Activated CD4-positive, alpha-beta T cell treated with anti-CD3 and anti-CD28 coated beads, Interleukin-10, Interleukin-2, amounts not matched to agents 100 ng/mL and 50 ng/mL, durations not matched to agents 16 hours and 8 hours (primary cell): ENCODE measurements around the gene CLEC18B.
"Not testable (repeated sequence)": the region's sequence is repeated elsewhere in the genome, so short reads cannot be mapped to it uniquely, and the experiment has no call there.

Experiments
- DNase-seq: peaks from one replicate; pipeline ENCODE4 v3.0.0-alpha.2; 2020

The CLEC18B gene

DNA sequence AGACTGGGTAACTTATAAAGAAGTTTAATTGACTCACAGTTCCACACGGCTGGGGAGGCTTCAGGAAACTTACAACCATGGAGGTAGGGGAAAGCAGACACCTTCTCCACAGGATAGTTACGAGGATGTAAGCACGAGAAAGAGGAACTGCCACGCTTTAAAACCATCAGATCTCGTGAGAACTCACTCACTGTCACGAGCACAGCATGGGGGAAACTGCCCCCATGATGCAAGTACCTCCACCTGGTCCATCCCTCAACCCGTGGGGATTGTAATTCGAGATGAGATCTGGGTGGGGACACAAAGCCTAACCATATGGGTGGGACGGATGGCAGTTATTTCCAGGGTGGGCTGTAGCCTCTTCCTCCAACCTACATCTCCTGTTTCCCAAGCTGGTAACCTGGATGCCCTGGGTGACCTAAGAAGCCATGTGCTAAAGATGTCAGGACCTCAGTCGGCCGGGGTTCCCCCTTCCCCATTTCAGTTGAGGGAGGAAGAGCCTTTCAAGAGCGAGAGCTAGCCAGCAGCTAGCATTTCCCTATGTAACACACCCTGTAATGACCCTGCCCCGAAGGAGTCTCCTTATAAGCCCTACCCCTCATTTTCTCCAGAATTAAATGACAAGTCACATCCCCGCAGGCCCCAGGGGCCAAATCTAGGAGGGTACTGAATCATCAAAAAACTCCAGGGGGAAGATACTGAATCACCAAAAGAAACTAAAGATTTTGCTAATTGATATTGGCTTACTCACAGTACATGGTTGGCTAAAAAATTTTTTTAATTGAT, 16.9 kb downstream of the CLEC18B start:
- not testable (repeated sequence) for DNase-seq

DNA sequence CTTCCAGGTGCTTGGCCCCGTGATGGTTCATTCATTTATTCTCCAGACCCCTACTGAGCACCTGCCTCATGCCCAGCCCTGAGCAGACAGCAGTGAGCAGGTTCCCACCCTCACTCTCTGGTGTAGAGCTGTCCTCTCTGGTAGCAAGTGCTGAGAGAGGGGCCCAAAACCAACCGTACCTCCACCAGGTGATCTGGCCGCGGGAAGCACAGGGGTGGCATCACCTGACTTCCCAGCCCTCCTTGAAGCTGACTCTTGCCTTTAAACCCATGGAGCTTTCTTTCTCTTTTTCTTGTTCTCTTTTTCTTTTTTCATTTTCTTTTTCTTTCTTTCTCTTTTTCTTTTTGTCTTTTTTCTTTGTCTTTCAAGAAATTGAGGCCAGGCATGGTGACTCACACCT, 21.0 kb downstream of the CLEC18B start:
- DNase-seq, result not testable (repeated sequence)

DNA sequence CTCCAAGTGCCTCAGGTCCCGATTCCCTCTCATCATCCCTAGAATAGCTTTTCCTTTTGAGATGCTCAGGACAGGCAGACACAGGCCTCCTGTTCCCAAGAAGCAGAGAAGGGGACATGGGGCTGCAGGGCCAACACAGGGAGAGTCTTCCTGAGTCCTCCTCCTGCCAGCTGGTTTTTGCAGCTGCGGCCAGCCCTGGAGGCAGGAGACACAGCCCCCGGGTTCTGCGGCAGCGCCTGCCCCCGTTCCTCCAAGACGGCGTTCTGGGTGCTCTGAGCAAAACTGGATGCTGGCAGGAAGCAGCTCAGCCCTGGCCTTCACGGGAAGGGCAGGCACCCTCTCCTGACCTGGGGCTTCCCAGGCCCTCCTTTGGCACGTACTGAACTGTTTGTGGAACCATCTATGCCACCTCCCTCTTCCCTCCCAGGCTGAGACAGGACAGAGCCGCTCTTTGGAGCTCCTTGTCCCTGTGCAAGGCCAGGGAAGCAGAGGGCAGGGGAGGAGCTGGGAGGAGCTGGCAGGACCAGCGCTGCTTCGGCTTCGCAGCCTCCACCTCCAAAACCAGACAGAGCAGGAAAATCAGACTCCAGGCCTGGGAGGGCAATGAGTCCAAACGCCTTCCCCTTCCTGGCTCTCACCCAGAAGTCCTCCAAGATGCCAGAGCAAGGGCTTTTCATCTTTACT, 22.9 kb downstream of the CLEC18B start:
- not testable (repeated sequence) for DNase-seq

DNA sequence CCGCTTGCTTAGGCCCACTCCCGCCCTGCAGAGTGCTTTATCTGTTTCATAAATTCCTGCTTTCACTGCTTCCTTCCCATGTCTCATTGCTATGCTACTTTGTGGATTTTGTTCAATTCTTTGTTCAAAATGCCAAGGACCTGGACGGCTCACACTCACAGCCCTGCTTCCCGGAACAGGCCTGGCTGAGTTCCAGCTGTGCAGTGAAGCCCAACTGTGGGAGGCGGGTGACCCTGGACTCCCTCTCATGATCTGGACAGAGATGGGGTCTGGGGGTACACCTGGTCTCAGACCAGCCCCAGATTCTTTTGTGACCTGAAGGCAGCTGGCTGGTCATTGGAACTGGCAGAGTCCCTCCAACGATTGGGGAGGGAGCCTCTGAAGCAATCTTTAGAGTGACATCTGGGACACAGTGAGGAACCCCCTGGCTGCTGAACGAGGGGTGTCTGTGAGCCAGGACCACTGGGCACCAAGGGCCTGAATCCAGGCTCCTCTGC, 24.7 kb downstream of the CLEC18B start:
- not testable (repeated sequence) for DNase-seq

DNA sequence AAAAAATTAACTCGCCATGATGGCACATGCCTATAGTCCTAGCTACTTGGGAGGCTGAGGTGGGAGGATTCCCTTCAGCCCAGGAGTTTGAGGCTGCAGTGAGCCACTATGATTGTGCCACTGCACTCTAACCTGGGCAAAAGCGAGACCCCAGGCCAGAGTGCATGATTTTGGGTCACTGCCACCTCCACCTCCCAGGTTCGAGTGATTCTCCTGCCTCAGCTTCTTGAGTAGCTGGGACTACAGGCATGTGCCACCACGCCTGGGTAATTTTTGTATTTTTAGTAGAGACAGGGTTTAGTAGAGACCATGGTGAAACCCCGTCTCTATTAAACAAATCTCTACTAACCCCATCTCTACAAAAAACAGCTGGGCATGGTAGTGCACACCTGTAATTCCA, 26.7 kb downstream of the CLEC18B start:
- not testable (repeated sequence) for DNase-seq

DNA sequence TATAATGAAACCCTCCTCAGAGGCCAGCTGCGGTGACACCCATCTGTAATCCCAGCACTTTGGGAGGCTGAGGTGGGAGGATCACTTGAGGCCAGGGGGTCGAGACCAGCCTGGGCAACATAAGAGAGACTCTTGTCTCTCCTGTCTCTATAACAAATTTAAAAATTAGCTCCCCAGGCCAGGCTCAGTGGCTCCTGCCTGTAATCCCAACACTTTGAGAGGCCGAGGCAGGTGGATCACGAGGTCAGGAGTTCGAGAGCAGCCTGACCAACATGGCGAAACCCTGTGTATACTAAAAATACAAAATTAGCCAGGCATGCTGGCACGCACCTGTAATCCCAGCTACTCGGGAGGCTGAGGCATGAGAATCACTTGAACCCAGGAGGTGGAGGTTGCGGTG, 27.1 kb downstream of the CLEC18B start:
- not testable (repeated sequence) for DNase-seq

DNA sequence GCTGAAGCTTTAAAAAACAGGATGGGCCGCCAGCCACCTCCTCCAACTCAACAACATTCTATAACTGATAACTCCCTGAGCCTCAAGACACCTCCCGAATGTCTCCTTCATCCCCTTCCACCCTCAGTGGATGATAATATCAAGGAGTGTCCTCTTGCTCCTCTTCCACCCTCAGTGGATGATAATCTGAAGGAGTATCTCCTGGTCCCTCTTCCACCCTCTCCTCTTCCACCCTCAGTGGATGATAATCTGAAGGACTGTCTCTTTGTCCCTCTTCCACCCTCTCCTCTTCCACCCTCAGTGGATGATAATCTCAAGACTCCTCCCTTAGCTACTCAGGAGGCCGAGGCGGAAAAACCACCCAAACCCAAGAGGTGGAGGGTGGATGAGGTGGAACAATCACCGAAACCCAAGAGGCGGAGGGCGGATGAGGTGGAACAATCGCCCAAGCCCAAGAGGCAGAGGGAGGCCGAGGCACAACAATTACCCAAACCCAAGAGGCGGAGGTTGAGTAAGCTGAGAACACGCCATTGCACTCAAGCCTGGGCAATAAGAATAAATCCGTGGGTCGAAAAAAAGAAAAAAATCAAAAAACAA, 29.7 kb downstream of the CLEC18B start:
- not testable (repeated sequence) for DNase-seq

DNA sequence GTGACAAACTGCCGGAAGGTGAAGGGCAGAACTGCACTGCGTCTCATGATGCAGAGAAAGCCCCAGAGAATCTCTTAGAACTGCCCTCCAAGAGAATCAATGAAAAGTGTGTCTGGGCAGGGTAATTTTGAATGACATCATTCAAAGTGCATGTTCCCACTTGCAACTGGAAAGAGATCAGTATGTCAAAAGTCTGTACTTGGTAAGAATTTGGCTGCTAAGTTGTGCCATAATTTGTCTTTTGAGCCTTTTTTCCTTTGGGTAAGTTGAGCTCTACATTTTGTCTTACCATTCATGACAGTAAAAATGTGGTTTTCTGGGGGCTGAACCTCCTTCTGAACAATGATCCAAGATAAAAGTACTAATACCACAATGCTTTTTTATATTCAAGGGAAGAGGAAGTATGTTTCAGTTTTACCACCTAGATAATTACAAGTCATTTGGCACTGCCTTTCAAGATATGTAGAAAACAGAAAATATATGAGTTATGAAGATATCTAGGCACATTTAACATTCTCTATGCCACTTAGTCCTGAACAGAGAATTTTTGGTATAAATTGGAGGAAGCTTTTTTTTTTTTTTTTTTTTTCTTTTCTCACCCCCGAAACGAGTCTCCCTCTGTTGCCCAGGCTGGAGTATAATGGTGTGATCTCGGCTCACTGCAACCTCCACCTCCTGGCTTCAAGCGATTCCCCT, 38.8 kb downstream of the CLEC18B start:
- not testable (repeated sequence) for DNase-seq

DNA sequence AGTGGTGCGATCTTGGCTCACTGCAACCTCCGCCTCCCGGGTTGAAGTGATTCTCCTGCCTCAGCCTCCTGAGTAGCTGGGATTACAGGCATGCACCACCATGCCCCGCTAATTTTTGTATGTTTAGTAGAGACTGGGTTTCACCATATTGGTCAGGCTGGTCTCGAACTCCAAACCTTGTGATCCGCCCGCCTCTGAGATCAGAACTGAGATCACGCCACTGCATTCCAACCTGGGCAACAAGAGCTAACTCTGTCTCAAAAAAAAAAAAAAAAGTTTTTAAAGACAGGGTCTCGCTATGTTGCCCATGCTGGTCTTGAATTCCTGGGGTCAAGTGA, 47.5 kb downstream of the CLEC18B start:
- not testable (repeated sequence) for DNase-seq

DNA sequence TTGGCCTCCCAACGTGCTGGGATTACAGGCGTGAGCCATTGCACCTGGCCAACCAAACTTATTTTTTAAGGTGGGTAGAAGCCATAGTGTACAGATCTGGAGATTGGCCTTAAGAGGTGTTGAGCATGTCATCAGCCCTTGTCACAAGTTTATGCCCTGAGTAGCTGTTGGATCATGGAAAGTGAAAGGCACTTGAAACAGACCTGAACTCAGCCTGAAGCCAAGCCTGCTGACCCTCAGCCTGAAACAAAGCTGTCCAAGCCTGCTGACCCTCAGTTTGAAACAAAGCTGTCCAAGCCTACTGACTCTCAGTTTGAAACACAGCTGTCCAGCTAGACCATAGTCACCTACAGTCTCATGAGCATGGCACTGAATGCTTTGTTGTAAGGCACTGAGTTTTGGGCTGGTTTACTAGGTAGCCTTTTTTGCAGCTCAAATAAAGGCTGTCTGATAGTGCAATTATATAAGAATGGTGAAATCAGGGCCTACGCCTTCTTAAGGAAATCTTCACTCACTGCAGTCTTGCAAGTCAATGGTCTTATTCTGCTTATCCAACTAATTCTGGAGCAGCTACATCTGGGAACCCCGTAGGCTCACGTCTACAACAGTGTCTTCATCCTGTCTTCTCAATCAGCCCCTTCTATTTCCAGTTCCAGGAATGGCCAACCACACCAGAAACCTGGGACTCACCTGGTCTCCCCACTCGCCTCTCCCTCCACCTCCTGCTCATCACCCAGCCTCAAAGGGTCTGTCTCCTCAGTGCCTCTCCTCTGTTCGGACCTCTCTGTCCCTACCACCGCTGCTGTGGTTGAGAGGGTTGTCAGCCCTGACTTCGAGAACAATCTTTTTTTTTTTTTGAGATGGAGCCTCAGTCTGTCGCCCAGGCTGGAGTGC, 48.1 kb downstream of the CLEC18B start:
- no peak for DNase-seq

DNA sequence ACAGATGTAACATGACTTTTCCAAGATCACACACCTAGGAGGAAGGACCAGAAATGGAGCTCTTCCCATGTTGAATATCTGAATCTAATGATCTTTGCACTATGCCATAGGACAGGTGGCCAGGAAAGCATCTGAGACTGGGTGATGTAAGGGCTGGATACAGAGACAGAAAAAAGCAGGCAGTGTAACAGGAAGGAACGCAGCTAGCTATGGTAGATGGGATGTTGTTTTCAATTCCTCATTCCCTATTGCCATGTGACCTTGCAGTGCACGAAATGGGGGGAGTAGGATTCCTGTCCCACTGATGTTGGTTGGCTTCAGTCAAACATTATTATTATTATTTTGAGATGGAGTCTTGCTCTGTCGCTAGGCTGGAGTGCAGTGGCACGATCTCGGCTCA, 48.9 kb downstream of the CLEC18B start:
- no peak for DNase-seq

DNA sequence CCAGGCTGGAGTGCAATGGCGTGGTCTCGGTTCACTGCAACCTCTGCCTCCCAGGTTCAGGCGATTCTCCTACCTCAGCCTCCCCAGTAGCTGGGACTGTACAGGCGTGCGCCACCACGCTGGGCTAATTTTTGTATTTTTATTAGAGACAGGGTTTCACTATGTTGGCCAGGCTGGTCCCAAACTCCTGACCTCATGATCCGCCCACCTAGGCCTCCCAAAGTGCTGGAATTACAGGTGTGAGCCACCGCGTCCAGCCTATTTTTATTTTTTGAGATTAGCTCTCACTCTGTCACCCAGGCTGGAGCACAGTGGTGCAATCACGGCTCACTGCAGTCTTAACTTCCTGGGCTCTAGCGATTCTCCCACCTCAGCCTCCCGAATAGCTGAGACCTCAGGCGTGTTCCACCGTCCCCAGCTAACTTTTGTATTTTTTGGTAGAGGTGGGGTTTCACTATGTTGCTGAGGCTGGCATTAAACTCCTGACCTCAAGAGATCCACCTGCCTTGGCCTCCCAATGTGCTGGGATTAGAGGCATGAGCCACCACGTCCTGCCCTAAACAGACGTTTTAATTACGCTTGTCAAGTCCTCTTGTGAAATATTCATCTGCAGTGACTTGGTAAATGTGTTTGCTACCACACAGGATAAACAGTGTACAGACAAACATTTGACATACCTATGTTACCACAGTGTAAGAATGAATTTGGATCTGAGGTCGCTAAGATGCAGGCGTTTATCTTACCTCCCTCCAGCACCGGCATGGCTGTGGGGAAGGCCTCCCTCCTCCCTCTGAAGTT, 50.7 kb downstream of the CLEC18B start:
- not testable (repeated sequence) for DNase-seq

DNA sequence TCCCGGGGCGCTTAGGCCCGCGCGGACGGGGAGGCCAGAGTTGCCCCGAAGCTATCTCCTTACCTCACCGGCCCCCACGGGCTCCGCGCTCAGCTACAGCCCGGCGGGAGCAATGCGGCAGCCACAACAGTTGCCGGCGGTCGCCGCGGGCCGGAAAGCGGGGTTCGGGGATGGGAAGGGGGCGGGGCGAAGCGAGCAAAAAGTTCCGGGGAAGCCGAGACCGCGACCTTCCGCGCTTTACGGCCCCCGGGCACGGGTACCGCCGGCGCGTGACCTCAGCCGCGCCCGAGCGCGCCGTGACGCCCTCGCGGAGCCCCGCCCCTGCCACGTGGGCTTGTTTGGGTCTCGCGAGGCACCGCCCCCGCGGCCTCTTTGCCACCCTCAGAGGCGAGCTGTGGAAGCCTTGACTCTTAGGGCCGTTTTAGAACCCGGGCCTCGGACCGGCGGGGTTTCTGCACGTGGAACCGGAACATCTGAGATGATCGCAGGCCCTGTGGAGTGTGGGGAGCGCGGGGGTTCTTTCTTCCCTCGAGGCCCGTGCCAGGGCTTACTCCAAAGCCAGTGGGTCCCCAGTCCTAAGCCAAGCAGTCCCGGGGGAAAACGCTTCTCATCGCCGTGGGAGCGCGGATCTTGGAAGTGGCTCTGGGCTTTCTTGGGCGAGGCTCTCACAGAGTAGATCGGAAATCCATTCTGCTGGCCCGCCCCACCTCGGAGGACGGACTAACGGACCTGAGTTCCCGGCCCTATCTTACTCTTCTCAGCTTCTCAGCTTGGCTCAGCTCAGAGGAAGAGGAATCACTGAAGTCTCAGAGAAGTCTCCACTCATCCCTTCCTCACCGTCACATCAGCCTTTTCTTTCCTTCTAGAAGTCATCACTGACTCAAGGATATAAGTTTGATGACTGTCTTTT, 53.0 kb downstream of the CLEC18B start:
- DNase-seq, result peak; percentile 100

DNA sequence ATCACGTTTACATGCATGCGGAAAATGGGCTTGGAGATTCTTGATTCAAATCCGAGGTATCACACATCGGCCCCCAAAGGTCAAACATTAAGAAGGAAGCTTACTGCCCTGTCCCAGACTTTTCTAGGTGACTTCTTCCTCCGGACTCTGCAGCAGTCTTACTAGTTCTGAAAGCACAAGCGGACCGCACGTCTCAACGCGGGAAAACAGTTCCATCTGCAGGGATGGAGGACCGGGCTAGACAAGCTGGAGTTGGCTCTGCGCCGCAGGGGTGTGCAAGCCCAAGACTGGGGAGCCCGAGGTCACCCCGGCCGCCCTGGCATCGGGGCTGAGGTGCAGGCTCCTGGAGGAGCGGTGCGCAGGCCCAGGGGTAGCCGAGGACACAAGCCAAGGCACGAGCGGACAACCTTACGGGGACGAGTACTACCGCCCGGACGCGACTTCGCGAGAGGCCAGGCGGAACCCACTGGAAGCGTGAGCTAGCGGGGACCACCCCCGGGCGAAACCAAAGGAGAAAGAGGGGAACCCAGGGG, 53.7 kb downstream of the CLEC18B start:
- peak; percentile 39 for DNase-seq

DNA sequence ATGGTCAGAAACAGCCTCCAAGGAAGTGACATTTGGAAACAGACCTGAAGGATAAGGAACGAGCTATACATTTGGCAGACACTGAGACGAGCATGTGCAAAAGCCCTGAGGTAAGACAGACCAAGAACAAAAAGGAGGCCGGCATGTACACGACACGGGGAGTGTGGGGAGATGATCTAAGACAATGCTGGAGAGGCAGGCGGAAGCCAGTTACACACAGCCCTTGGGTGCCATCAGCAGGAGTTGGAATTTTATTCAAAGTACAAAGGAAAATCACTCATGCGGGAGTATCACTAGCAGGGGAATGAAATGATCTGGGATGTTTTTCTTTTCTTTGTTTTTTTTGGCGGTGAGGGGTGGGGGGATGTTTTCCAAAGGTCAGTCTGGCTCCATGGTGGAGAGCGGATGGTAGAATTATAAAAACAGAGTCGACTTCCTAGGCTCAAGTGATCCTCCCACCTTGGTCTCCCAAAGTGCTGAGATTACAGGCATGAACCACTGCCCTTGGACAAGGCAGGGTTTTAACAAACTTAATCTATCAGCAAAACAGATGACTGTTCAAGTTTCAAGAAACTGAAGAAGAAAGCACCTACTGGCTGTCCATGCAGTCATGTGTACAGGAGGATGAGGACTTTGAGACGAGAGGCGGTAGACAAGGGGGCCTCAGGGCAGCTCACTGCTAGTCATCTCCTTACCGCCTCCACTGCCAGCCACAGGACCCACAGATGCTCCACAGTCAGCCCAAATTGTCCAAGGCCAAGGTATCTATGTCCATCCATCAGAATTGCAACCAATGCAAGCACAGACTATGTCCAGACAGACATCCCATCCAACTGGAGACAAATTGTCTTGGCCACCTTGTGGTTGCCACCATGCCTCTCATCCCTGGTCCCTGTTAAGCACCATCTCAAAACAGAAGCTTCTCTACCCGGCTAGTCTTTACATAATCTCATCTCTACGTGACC, 59.4 kb downstream of the CLEC18B start:
- not testable (repeated sequence) for DNase-seq
